ENCODE results near the gene TBP.
"Not testable (repeated sequence)": the region's sequence is repeated elsewhere in the genome, so short reads cannot be mapped to it uniquely, and the experiment has no call there.

Gene TBP

GRCh38 chr6:170554013-170554795, at the start of gene TBP:
TSS of gene TBP (plus strand) at chr6:170554369. CDS start at chr6:170557030, 2,661 bp downstream.
- H3K4me3 ChIP-seq (replicated peaks in 1 of 2; ENCODE audit: low read depth in 2 of 2, low read length in 2 of 2) = peak within 1 kb of the TSS; percentile 97
- peak; percentile 99 for DNase-seq (ENCODE audit: low read depth in 2 of 2)
- no peak for TF ChIP-seq CTCF (IDR thresholded peaks at IDR 0.05; ENCODE audit: low read depth, low read length)

GRCh38 chr6:170504479-170504878, 49.7 kb upstream of the TBP start:
- no peak overlapping the region for H3K4me3 ChIP-seq (replicated peaks in 1 of 2; ENCODE audit: low read depth in 2 of 2, low read length in 2 of 2)
- no peak for TF ChIP-seq CTCF (IDR thresholded peaks at IDR 0.05; ENCODE audit: low read depth, low read length)
- DNase-seq (ENCODE audit: low read depth in 2 of 2) = no peak

GRCh38 chr6:170505306-170505705, 48.9 kb upstream of the TBP start:
- no peak for DNase-seq (ENCODE audit: low read depth in 2 of 2)
- TF ChIP-seq CTCF (IDR thresholded peaks at IDR 0.05; ENCODE audit: low read depth, low read length) = no peak
- no peak overlapping the region for H3K4me3 ChIP-seq (replicated peaks in 1 of 2; ENCODE audit: low read depth in 2 of 2, low read length in 2 of 2)

- H3K4me3 ChIP-seq (replicated peaks in 1 of 2; ENCODE audit: low read depth in 2 of 2, low read length in 2 of 2) = no peak overlapping the region
- TF ChIP-seq CTCF (IDR thresholded peaks at IDR 0.05; ENCODE audit: low read depth, low read length) = no peak
- DNase-seq (ENCODE audit: low read depth in 2 of 2) = no peak
Observed at GRCh38 chr6:170506446-170506845, 47.7 kb upstream of the TBP start.

GRCh38 chr6:170507728-170508127, 46.4 kb upstream of the TBP start:
- H3K4me3 ChIP-seq (replicated peaks in 1 of 2; ENCODE audit: low read depth in 2 of 2, low read length in 2 of 2); DNase-seq (ENCODE audit: low read depth in 2 of 2): not testable (repeated sequence)

GRCh38 chr6:170508275-170508674, 45.9 kb upstream of the TBP start:
- DNase-seq (ENCODE audit: low read depth in 2 of 2); H3K4me3 ChIP-seq (replicated peaks in 1 of 2; ENCODE audit: low read depth in 2 of 2, low read length in 2 of 2): not testable (repeated sequence)

GRCh38 chr6:170508892-170509722, 45.1 kb upstream of the TBP start:
- not testable (repeated sequence) for DNase-seq (ENCODE audit: low read depth in 2 of 2); H3K4me3 ChIP-seq (replicated peaks in 1 of 2; ENCODE audit: low read depth in 2 of 2, low read length in 2 of 2)

GRCh38 chr6:170509723-170510018, 44.5 kb upstream of the TBP start:
- no peak for TF ChIP-seq CTCF (IDR thresholded peaks at IDR 0.05; ENCODE audit: low read depth, low read length)
- H3K4me3 ChIP-seq (replicated peaks in 1 of 2; ENCODE audit: low read depth in 2 of 2, low read length in 2 of 2) = no peak overlapping the region

More at GRCh38 chr6:170509723-170510018, 44.5 kb upstream of the TBP start:
- no peak for DNase-seq (ENCODE audit: low read depth in 2 of 2)
